Myocyte (in vitro differentiated cells): Measurements from ENCODE around the gene ENDOV. TPM values are rescaled to one million over a fixed set of nuclear protein-coding genes. Genes with fewer than 3 reads are reported as not detected.

Experiments used
- DNase-seq: peaks from one replicate; pipeline ENCODE4 v3.0.0-alpha.2; 2012; ENCODE audit warnings: low read depth
- total RNA-seq: library from RNA; depleted of rRNA; stranded (reverse); fragments of >200 nt; gene quantifications from 2 replicates; pipeline ENCODE4 v1.2.3, GENCODE V29; 2014

ENDOV gene
- total RNA-seq, 1 donor from 2014 or later: 11.6 TPM

DNA sequence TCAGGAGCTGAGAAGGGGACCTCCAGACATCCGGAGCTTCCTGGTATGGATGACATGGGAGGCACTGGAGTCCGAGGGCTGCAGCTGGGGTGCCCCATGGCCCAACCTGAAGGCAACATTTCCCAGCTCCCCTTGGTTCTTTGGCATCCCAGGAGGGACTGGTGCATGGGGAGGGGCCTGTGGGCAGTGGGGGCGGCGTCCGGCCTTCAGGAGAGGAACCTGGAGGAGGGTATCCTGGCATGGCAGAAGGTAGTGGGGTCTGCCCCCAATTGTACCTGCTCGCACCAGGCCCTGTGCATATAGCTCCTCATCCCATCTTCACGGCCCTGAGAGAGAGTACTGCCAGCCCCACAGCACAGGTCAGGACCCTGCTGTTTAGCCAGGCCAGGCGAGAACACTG lies 49.5 kb downstream of the ENDOV start:
- no peak for DNase-seq

DNA sequence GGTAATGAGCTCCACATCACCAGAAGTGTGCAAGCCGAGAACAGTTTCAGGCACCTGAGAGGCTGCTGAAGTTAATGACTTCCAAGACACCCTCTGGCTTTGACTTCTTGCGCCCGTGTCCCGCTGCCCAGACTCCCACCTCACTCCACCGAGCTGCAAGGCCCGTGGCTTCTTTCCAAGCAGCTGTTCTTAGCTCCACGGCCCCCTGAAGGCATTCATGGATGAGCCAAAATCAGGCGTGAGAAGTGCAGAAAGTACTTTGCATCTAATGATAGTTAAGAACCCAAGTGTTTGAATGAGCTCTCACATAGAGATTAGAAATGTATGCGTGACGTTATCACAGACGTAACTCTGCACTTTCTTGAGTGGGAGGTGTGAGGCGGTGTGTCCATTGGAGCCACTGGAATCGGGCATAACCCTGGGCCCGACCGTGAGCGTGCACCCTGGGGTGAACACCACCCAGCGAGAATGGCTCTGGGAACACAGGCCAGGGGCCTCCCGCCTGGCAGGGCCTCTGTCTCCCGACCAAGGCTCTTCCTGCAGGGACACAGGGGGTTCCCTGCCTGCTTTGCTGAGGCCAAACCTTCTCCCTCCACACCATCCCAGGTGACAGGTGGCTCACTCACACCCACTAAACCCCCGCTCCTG lies 50.5 kb downstream of the ENDOV start:
- DNase-seq: peak; percentile 58

DNA sequence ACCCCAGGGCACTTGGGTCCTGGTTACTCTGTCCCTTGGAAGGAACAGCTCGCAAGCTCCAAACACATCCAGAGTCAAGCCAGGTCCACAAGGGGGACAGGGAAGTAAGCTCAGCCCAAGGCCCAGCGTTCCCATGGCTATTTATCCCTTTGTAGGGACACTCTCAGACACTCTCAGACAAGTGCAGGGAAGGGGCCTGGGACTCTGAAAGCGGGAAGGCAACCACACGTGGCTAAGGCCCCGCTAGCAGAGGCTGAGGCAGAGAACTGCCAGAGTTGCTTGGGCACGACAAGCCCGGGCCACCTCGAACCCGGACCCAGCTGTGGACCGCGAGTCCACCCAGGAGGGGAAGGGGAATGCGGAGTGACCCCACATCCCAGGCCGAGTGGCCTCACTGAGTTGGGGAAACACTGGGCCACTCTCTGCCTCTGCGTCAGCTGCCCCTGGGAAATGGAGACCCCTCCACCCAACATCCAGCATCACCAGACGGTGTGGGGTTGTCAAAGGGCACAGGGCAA lies 51.3 kb downstream of the ENDOV start:
- DNase-seq: no peak

DNA sequence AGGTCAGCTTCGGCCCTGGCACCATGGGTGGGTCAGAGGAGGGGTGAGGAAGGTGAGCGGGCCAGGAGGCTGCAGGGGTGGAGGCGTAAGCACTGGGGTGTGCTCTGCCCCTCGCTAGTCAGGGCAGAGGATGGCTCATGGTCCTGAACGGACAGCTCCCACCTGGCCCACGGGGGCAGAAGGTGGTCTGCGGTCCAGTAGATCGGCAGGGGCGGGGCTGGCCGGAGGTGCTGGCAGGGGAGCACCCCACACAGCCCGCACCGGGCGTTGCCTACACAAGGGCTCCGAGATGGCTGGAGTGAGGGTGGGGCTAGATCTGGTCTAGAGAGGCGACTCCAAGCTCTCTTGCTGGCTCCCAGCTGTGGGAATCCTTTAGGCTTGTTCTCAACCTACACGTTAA lies 53.3 kb downstream of the ENDOV start:
- DNase-seq: no peak

DNA sequence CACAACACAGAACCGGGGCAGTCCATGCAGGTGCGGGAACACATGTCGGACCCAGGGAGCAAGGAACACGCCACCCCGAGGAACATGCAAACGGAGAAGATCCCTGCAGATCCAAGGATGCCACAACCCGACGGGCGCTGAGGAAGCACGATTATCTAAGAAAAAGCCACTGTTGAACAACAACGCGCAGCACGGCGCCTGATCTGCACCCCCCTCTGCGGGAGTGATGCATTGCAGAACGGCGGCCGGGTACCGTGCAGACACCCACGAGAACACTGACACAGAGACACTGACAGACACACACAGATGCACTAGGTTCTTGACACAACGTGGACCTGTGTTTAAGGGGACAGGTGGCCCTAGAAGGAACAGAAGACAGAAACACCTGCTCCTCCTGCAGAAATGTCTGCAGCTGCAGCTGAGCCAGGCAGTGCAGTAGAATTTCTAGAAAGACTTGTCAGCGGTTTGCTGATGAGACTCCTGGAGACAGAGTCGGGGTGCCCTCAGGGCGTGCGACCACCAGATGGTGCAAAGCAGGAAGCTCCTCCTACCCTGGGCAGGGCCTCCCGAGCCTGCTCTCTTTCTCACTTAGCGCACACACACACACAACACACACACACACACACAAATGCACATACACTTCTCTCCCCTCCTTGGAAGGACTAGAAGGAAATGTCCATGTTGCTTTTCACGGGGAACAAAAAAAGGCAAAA lies 54.0 kb downstream of the ENDOV start:
- DNase-seq: no peak

DNA sequence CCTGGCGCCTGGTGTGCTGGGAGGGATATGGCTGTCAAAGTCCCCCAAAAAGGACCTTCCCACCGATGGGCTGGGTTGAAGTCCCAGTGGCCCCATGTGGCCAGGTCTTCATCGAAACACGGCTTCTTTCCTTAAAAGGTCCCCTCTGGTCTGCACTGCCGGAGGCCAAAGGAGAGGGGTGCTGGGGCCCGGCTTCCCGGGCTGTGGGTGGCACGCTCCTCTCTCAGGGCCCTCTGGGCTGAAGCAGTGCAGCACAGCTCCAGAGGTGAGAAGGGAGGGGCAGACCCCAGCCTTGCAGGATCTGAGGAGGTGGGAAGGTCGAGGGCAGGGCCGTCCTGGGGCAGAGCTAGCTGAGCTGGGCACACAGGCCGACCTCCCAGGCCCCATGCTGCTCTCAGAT lies 54.7 kb downstream of the ENDOV start:
- no peak for DNase-seq

DNA sequence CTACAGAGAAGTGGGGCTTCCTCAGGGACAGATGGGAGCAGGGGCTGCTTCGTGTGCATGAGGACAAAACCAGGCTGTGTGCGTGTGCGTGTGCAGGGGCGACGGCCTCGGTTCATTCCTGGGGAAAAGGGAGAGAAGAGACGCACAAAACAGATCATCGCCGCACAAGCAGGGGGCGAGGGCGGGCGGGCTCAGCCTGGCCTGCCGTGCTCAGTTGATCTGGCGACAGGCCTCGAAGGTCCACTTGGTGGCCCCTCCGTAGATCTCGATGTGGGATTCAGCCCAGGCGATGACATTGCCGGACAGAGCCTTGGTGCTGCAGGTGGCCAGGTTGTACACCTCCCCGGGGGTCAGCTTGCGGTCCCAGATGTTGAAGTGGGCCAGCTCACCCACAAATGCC lies 55.6 kb downstream of the ENDOV start:
- DNase-seq: no peak

DNA sequence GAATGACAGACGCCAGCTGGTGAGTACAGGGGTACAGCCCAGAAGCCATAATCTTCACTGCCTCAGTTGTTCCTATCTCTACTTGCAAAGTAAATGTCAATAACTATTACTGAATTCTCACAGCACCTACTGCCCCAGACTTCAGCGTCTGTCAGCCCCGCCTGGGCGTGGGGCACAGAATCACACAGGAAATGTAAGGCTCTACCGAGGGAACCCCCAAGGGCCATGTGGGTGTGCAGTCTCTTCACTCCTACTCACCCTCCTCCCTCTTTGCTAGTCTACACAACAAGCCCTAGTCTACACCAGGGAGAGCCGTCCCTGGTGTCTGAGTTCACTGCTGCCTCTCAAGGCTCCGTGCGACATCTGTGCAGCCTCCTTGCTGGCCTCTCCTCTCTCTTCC lies 57.0 kb downstream of the ENDOV start:
- DNase-seq: no peak

DNA sequence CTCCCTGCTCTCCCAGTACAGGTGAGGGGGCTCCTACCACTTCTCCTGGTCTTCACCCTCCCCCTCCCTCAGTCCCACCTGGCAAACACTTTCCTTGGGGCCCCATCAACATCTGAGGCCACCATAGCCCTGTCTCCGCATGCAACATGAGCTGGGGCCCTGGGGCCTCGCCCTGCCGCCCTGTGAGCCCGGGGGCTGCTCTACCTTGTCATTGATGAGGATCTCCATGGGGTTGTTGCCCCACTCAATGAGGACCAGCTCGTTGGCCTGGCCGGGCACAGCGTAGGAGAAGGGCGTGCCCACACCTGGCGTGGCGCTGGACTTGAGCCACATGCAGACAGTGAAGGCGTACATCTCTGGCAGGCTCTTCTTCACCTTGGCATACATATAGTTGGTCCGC lies 58.0 kb downstream of the ENDOV start:
- DNase-seq: no peak

DNA sequence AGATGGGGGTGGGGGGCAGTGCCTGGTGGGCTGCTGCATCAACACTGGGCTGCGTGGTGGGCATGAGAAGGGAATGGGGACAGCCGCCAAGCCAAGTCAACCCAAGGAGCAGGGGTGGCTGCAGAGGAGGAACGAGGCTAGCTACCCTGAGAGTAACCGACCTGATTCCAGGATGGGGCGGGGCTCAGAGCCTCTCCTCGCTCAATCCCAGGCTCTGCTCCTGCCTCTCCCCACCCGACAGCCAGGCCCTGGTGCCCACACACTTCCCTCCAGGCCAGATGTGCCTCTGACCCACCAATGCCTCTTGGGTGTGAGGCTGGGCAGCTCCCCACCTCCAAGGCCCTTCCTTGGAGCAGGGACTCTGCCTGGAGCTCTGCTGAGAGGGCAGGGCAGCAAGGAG lies 58.7 kb downstream of the ENDOV start:
- DNase-seq: no peak

DNA sequence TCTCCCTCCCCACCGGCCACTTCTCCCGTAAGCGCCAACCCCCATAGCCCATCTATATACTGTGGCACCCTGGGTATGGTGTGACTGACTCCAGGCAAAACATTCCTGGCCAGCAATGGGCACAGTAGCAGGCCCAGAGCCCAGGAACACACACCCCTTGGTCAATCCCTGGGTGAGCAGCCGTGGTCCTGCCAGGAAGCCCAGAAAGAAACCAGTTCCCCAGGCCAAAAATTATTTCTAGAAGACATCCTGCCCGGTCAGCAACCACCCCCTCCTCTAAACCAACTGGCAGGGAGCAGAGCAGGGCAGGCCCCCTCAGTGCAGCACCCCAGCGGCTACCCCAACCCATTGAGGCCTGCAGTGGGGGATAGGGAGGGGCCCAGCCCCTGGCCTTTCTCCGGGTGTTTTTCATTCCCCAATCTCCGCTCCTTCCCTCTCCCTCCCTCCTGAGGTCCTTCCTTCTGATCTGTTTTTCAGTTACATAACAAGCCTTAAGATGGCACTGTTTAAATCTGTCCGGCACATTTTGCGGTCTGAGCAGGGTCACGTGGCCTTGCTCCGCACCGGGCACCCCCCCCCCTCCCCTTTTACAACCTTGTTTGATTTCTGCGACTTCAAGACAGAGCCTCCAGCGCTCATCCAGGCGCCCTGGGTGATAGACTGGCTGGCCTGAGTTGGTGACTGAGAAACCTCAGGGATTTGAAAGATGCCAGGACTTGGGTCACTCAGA lies 59.4 kb downstream of the ENDOV start:
- no peak for DNase-seq

DNA sequence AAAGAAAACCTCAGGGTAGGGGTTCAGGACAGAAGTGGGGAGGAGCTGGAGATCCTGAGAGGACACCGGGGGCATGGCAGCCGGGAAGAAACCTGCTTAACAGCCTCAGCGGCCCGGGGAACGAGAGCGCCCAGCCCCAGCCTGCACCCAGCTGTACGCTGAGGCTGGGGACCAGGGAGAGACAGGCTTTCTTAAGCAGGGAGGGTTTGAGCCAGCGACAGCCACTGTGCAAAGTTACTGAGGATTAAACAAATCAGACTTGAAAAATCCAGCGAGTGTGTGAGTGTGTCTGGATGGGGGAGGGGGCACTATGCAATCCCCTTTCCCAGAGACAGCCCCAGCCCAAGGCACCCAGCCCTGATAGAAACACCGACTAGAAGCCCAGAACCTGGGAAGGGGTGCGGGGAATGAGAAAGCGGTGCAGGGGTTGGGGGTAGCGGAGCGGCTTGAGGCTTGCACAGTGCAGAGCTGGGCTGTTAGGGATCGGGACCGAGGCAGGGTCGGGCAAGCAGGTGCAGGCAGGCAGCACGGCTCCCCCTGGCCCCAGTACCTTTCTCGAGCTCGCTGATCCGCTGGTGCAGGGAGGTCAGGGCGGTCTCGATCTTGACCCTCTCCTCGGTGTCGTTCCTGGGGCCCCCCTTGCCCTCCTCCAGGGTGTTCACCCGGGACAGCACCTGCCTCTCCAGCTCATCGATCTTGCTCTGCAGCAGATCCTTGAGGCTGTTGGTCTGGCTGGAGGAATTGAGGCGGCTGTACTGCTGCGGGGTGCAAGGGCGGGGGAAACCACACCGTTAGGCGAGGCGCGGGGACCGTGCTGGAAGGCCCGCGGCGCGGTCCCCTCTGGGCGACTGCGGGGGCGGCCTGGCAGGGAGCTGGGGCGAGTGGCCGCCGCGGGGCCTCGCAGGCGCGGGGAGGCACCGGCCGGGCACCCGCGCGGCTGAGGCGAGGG lies 60.3 kb downstream of the ENDOV start:
- DNase-seq: no peak

DNA sequence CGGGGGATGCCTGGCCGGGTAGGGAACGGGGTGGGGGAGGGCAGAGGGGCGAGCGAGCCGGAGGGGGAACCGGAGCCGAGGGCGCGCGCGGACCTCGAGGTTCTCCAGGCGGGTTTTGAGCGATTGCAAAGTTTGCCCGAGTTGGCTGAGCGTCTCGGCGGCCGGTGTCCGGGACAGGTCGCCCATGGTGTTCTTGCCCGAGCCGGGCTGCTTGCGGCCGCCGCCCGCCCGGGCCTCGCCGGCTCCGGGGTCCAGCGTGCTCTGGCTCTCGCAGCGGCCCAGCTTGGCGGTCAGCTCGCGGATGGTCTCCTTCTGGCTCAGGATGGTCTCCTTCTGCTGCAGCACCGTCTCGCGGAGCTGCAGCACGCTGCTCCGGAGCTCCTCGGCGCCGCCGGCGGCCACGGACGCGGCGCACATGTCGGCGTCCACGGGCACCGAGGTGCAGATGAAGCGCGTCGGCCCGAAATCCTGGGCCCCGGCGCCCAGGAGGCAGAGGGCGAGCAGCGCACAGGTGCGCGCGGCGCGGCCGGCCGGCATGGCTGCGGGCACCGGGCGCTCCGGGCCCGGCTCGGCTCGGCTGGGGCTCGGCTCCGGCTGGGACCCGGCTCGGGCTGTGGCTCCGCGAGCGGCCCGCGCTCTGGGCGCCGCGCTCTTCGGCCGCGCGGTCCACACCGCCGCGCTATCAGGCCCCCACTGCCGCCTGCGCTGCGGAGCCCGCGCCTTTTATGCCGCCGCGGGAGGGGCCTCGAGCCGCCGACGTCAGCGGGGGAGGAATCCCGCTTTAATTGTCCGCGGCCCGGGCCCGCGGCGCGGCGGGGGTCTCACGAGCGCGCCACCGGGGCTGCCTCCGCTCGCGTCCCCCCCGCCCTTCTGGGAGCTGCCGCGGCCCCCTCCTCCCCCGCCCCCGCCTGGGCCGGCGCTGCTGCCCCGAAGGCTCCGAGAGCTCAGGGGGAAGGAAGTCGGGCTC lies 61.2 kb downstream of the ENDOV start, which contains the start of gene NPTX1:
TSS of gene NPTX1 (minus strand) at position 698 of the 967 bp plus-strand sequence. CDS start at position 537, 161 bp downstream.
- DNase-seq: no peak

DNA sequence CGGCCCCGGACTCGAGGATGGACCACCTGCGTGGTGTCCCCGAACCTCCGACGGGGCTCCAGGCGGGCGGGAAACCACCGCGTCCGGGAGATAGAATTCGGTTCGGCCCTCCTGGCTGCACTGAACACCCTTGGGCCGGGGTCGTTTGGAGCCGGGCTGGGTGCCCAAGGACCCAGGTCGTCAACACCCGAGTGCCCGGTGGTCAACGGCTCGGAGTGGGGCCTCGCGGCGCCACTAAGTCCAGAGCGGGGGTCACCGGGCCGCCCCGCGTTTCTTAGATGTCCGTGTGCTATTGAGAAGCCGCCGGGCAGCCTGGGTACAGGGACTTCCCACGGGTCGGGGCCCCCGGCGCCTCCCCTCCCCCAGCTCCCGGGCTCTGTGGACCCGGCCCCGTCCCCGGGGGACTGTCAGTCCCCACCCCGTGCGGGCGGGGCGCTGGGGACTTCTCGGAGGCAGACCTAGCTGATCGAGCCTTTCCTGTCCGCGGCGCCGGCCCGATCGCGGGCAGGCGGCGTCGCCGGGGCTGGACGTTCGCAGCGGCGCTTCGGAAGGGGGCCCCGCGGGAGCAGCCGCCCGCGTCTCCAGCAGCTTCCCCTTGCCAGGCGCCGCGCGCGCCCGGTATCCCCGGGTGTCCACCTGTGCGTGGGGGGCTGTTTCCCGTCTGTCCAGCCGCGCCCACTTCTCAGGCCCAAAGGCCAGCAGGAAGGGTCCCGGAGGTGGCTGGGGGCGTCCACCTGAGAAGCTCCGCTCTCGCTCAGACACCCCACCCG lies 62.1 kb downstream of the ENDOV start:
- DNase-seq: no peak

DNA sequence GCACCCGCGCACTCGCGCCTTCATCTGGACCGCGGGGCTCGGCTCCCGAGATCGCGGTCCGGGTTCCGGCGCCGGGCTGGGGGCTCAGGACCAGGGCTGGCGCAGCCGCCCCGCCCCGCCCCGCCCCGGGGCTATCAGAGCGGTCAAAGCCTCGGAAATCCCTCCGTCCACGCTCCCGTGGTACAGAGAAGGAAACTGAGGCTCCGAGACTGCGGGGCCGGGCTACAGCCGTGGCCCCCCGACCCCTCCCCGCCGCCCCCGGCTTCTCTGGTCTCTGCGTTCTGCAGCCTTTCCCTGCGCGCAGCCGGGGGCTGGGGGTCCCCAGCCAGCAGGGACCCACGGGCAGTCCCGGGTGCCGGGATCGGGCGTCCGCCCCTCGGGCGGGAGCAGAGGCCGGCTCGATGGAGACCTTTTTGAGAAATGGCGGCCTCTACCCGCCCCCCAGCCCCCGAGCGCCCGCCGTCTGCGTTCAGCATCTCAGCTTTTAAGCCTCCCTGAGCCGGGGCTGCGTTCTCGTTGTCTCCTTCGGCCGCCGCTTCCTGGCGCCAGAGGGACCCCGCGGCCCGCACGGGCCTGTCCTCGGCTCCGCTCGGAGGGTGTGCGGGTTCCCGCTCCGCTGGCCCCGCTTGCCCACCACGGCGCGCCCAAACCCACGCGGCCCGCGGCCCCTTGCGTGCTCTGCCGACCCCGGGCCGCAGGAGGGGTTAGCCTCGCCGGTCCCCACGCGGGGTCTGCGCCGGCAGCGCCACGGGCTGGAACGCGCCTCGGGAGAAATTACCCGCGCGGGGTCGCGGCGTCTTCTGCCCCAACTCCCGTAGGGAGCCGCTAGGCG lies 62.9 kb downstream of the ENDOV start:
- DNase-seq: peak; percentile 55

DNA sequence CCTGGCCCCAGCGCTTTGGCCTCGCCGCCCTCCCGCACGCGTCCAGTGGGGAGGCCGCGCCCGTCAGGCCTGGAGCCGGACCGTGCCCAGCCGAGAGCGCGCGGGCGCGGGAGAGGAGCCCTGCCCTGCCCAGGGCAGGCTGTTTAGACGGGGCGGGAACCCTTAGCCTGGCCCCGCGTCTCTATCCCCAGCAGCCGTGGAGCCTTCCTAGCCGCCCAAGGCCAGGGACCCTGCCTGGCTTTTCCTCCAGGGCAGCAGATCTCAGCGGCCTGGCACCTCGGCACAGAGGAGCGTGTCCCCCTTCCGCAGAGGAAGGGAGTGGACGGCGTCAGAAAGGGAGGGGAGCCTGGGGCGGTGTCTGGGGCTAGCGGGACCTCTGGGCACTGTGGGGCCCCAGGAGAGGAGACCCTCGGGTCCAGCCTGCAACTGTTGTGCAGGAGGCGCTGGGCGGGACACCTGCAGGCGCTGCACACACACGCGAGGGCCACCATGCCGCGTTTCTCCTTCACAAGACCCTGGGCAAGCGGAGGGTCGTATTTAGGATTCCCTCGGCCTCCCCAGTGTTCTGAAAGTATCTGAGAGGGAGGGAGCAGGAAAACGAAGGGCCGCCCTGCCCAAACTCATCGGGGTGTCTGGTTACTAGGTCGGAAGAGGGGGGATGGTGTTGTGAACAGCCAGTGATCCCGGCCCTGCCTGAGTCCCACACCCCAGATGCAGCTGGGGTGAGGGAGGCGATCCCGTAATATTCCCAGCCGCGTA lies 63.7 kb downstream of the ENDOV start:
- DNase-seq: no peak

DNA sequence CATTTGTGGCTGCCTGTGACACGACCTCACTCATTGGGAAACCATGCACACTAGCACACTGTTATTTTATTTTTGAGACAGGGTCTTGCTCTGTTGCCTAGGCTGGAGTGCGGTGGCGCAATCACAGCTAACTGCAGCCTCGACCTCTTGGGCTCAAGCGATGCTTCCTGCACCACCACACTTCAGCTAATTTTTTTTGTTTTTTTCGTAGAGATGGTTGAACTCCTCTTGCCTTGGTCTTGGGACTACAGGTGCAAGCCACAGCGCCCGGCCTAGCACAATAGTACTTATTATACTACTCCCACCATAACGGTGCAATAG lies 64.2 kb downstream of the ENDOV start:
- no peak for DNase-seq

DNA sequence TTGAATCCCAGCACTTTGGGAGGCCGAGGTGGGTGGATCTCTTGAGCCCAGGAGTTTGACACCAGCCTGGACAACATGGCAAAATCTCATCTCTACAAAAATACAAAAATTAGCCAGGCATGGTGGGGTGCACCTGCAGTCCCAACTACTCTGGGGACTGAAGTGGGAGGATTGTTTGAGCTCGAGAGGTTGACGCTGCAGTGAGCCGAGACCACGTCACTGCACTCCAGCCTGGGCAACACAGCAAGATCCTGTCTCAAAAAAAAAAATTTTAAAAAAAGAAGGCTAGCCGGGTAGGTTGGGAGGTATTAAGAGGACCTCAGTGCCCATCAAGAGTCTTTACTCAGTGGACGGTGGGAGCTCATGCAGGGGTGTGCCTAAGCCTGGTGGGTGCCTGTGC lies 65.3 kb downstream of the ENDOV start:
- DNase-seq: no peak
